ENCODE data around the gene DLX1.

GRCh38 chr2:172094294-172095145, 9.2 kb downstream of the DLX1 start:
- no peak for TF ChIP-seq POLR2A (IDR thresholded peaks at IDR 0.05; ENCODE audit: low read depth)
- TF ChIP-seq CTCF (IDR thresholded peaks at IDR 0.05): no peak
- TF ChIP-seq POLR2AphosphoS5 (IDR thresholded peaks at IDR 0.05): no peak
- TF ChIP-seq EP300 (IDR thresholded peaks at IDR 0.05): no peak

All from esophagus muscularis mucosa (tissue), 4 donors.